OCI-M2 (cell line): ENCODE measurements around the gene IGSF8.

Experiments used
- DNase-seq: peaks from one replicate; lab custom pipeline; 2025; ENCODE audit not compliant: unreplicated experiment; lab: John Stamatoyannopoulos, UW

IGSF8 gene

DNA sequence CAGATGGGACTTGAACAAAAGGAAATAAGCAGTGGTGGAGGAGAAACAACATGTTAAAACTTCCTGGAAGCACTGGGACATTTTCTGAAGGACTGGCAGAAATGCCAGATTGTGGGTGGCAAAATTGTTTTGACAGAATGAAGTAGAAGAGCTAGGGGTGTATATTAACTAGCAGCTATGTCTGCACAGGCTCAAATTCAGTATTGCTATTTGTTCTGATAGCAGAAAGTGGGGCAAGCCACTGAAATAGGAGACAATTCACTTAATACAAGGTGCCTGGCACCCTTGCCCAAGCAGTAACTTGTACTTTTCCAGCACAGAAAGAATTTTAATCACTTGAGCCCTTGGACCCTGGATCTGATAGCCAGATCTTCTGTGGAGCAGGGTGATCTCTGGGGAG lies 54.9 kb downstream of the IGSF8 start:
- DNase-seq, result no peak
